ENCODE results near the gene CDH4.

CDH4 gene

DNA sequence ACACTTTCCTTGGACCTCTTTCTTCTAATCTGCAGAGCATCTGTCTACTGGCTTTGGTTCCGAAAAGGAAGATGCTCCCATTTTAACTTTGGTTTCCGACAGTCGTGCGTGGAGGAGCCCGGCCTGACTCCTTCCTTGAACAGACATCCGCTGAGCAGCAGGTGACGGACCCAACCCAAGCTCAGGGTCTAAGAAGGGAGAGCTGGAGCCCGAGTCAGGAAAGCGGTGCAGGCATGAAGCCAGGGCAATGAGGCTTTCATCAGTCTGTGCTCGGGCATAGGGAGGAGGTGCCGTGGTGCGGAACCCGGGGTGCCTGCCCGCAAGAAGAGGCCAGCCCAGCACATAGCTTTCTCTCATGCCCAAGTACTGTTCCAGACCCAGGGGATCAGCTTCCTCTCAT lies 109.4 kb downstream of the CDH4 start:
- no peak for TF ChIP-seq GABPA (IDR thresholded peaks at IDR 0.05; ENCODE audit: low read depth)
- TF ChIP-seq POLR2AphosphoS5 (IDR thresholded peaks at IDR 0.05; ENCODE audit: low read depth), result no peak
- TF ChIP-seq, protein P1, sequence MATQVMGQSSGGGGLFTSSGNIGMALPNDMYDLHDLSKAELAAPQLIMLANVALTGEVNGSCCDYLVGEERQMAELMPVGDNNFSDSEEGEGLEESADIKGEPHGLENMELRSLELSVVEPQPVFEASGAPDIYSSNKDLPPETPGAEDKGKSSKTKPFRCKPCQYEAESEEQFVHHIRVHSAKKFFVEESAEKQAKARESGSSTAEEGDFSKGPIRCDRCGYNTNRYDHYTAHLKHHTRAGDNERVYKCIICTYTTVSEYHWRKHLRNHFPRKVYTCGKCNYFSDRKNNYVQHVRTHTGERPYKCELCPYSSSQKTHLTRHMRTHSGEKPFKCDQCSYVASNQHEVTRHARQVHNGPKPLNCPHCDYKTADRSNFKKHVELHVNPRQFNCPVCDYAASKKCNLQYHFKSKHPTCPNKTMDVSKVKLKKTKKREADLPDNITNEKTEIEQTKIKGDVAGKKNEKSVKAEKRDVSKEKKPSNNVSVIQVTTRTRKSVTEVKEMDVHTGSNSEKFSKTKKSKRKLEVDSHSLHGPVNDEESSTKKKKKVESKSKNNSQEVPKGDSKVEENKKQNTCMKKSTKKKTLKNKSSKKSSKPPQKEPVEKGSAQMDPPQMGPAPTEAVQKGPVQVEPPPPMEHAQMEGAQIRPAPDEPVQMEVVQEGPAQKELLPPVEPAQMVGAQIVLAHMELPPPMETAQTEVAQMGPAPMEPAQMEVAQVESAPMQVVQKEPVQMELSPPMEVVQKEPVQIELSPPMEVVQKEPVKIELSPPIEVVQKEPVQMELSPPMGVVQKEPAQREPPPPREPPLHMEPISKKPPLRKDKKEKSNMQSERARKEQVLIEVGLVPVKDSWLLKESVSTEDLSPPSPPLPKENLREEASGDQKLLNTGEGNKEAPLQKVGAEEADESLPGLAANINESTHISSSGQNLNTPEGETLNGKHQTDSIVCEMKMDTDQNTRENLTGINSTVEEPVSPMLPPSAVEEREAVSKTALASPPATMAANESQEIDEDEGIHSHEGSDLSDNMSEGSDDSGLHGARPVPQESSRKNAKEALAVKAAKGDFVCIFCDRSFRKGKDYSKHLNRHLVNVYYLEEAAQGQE (IDR thresholded peaks at IDR 0.05; ENCODE audit: insufficient replicate concordance, low read depth), result no peak
- TF ChIP-seq CTCF (IDR thresholded peaks at IDR 0.05; ENCODE audit: insufficient read depth, low read length), result no peak
- TF ChIP-seq SPI1 (IDR thresholded peaks at IDR 0.05; ENCODE audit: borderline replicate concordance, low read depth), result no peak
- no peak for DNase-seq (ENCODE audit: low read depth in 1 of 2, low spot score in 1 of 2)
- Histone ChIP-seq H3K27ac (replicated peaks) (no peak overlapping the region), H3K4me3 (replicated peaks; ENCODE audit: insufficient read depth, low read length) (no peak overlapping the region), H3K27me3 (ENCODE audit: insufficient read depth, poor library complexity, severe bottlenecking) (no peaks in the 10 kb centered on the region)

GRCh38 chr20:61364147-61364546 lies 112.1 kb downstream of the CDH4 start:
- TF ChIP-seq, protein P1 (IDR thresholded peaks at IDR 0.05; ENCODE audit: insufficient replicate concordance, low read depth), result no peak
- TF ChIP-seq CTCF (IDR thresholded peaks at IDR 0.05; ENCODE audit: insufficient read depth, low read length), result no peak
- no peak for DNase-seq (ENCODE audit: low read depth in 1 of 2, low spot score in 1 of 2)
- no peaks in the 10 kb centered on the region for H3K27me3 ChIP-seq (ENCODE audit: insufficient read depth, poor library complexity, severe bottlenecking)

GRCh38 chr20:61366914-61367313 lies 114.9 kb downstream of the CDH4 start:
- no peak for DNase-seq (ENCODE audit: low read depth in 1 of 2, low spot score in 1 of 2)

More at GRCh38 chr20:61364147-61364546, 112.1 kb downstream of the CDH4 start:
- Histone ChIP-seq H3K27ac (replicated peaks) (no peak overlapping the region), H3K4me3 (replicated peaks; ENCODE audit: insufficient read depth, low read length) (no peak overlapping the region)

More at GRCh38 chr20:61366914-61367313, 114.9 kb downstream of the CDH4 start:
- Histone ChIP-seq H3K4me3 (replicated peaks; ENCODE audit: insufficient read depth, low read length) (no peak overlapping the region), H3K27me3 (ENCODE audit: insufficient read depth, poor library complexity, severe bottlenecking) (no peaks in the 10 kb centered on the region), H3K27ac (replicated peaks) (no peak overlapping the region)
- TF ChIP-seq POLR2AphosphoS5 (IDR thresholded peaks at IDR 0.05; ENCODE audit: low read depth) (no peak), GABPA (IDR thresholded peaks at IDR 0.05; ENCODE audit: low read depth) (no peak), CTCF (IDR thresholded peaks at IDR 0.05; ENCODE audit: insufficient read depth, low read length) (no peak), SPI1 (IDR thresholded peaks at IDR 0.05; ENCODE audit: borderline replicate concordance, low read depth) (no peak)
- TF ChIP-seq, protein P1 (IDR thresholded peaks at IDR 0.05; ENCODE audit: insufficient replicate concordance, low read depth), result no peak
